Activated naive CD4-positive, alpha-beta T cell treated with anti-CD3 and anti-CD28 coated beads, Interleukin-2, amount 50 U/mL, for 72 hours (primary cell): Measurements from ENCODE around the gene U2AF2. TPM values are rescaled to one million over a fixed set of nuclear protein-coding genes. Genes with fewer than 3 reads are reported as not detected.

Experiments
- ATAC-seq, 2 donors: fragments of 150-1000 bp; cut with Tn5 transposase; 2 replicates each; pipeline ENCODE4 v1.10.0; 2021; ENCODE audit warnings: mild to moderate bottlenecking in 2 of 2, moderate library complexity in 2 of 2
- DNase-seq, 2 donors: peaks; one replicate each; pipeline ENCODE4 v3.0.0; 2021 to 2022; ENCODE audit warnings: low spot score in 2 of 2
- H3K27ac Mint-ChIP-seq, 2 donors: one replicate each; pipeline ENCODE4 v1.8.0; 2022; ENCODE audit warnings: mild to moderate bottlenecking in 2 of 2, mixed read lengths in 2 of 2
- H3K36me3 Mint-ChIP-seq, 2 donors: one replicate each; pipeline ENCODE4 v1.8.0; 2022; ENCODE audit warnings: mixed read lengths in 2 of 2
- H3K9me3 Mint-ChIP-seq, 2 donors: one replicate each; pipeline ENCODE4 v1.8.0; 2022; ENCODE audit warnings: mixed read lengths in 2 of 2
- total RNA-seq, 2 donors: library from RNA; stranded (reverse); gene quantifications; one replicate each; pipeline ENCODE4 v1.2.3, GENCODE V29; 2022

The U2AF2 gene
- total RNA-seq, 2 donors from 2014 or later, result 270 to 312 TPM

DNA sequence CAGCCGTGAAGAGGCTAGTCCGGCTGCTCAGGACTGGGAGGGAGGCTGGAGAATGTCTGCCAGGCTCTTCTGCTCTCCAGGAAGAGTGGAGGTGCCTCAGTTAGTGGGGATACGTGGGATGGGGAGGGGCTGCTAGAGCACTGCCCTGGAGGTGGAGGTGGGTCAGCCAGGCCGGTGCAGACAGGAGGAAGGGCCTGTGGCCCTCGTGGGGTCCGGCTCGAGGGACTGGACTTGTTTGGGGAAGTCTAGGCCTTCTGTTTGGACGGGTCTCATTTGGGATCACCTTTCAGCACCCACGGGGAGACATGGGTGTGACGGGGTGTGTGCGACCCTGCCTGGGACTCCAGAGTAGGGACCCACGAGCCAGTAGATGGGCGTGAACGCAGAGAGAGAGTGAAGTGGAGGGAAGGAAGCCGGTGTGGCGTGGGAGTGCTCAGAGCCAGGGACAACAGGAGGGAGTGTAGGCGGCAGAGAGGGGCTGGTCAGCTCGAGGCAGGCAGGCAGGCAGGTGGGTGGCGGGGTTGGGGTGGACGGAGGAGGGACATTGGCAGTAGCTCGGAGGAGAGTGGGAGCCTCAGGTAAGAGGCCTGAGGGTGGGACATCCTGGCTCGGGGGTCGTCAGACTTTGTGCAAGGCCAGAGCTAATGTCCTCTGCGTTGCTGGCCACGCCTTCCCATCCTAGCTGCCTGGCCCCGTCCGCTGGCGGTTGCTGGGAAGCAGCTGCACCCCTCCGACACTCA, 31.6 kb downstream of the U2AF2 start:
- ATAC-seq (no peak), DNase-seq (no peak)
- Mint-ChIP-seq H3K36me3 (no peaks in the 10 kb centered on the region), H3K9me3 (no peaks in the 10 kb centered on the region), H3K27ac (peak overlapping the region; percentile 44 to 59)

- no peaks in the 10 kb centered on the region for H3K36me3 Mint-ChIP-seq
- no peaks in the 10 kb centered on the region for H3K9me3 Mint-ChIP-seq
- peak overlapping the region; percentile 16 to 65 for H3K27ac Mint-ChIP-seq
- no peak for DNase-seq
- ATAC-seq, result no peak
Measured at GRCh38 chr19:55687281-55688201, 32.7 kb downstream of the U2AF2 start.

- ATAC-seq, result no peak
- no peaks in the 10 kb centered on the region for H3K9me3 Mint-ChIP-seq
- H3K27ac Mint-ChIP-seq, result no peak overlapping the region
Measured at GRCh38 chr19:55688422-55689218, 33.8 kb downstream of the U2AF2 start.

DNA sequence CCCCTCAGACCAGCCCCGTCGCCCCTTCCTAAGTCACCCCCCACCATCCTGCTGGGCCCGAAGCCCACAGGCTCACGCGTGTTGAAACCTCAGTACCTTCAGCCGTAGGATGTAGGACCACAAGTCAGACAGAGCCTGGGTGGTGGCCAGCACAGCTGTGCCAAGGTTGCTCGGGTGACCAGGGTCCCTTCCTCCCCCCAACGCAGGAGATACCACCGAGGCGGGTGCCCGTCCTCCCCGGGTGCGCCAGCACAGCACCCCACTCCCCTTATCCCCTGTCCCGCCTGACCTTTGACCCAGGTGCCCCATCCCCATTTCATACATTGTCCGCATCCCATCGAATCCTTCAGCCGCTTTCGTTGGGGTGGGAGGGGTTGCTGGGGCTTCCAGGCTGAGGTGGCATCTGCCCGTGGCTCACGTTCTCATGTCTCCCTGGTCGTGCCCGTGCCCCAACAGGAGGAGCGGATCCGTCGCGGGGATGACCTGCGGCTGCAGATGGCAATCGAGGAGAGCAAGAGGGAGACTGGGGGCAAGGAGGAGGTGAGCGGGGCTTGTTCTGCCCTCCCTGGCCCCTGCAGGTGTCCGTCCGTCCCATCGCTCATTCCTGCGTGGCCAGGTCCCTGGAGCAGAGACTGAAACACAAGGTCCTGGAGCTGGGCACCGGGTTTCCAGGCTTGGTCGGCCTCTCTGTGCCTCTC, 34.7 kb downstream of the U2AF2 start:
- H3K27ac Mint-ChIP-seq, result no peak overlapping the region
- ATAC-seq, result no peak
- no peaks in the 10 kb centered on the region for H3K9me3 Mint-ChIP-seq
- DNase-seq, result no peak
- H3K36me3 Mint-ChIP-seq, result no peaks in the 10 kb centered on the region

More at GRCh38 chr19:55688422-55689218, 33.8 kb downstream of the U2AF2 start:
- H3K36me3 Mint-ChIP-seq, result no peaks in the 10 kb centered on the region
- DNase-seq, result no peak

DNA sequence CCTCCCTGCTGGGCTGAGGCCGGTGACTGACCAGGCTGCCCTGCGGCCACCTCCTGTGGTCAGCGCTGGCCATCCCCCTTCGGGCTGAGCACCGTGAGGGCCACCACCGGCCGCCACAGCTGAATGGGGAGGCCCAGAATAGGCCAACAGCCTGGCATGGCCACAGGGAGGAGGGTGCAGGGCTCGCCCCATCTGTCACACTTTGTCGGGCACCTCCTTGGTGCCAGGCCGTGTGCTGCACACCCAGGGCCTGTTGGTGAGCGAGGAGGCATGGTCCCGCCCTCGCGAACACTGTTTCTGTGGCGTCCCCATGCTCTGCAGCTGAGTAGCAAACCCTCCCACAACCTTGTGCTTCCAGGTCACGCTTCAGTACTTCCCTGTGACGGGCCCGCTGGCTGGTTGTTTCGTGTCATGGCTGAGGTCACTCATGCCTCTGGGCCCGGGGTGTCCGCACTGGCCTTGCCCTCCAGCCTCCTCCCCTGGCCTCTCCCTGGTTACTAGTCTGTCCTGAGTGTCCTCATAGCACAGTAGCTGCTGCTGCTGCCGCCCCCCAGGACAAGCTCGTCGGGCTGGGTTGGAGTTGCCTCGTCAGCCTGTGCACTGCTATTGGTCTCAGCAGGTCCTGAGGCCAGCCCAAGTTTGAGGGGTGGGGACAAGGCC, 35.4 kb downstream of the U2AF2 start:
- ATAC-seq (no peak), DNase-seq (no peak)
- no peaks in the 10 kb centered on the region for H3K36me3 Mint-ChIP-seq
- no peaks in the 10 kb centered on the region for H3K9me3 Mint-ChIP-seq
- no peak overlapping the region for H3K27ac Mint-ChIP-seq

DNA sequence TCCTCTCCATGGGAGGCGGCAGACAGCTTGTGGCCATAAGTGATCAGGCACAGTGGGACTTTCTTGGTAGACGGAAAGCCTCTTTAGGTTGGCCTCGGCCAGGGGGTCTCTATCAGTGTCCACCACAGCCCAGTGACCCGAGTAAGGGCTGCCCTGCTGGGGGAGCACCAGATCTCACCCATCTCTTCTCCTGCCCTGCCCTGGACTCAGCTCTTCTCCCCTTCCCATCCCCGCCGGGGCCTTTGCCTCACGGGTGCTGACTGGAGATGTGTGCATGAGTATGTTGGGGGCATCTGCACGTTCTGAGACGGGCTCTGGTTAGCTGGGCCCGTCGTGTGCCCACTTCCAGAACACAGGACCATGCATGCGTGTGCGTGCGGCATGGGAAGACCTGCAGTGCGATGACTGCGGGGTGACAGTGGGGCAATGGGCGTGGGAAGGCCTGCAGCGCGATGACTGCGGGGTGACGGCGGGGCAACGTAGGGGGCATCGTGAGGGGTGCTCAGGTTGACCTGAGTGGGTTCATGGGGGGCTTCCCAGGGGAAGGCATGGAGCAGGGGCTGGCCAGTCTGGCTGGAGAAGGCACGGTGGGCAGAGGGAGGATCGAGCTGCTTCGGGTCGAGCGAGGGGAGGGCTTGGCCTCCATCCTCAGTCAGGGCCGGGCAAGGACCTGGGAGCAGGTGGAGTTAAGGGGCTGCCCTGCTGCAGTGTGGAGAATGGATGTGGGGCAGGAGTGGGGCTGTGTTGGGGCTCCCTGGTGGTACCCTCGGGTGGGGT, 36.1 kb downstream of the U2AF2 start:
- no peaks in the 10 kb centered on the region for H3K36me3 Mint-ChIP-seq
- H3K27ac Mint-ChIP-seq, result no peak overlapping the region
- no peaks in the 10 kb centered on the region for H3K9me3 Mint-ChIP-seq
- DNase-seq (peak in 1 of 2 donors; percentile 44), ATAC-seq (no peak)

GRCh38 chr19:55691561-55692481, 37.0 kb downstream of the U2AF2 start:
- Mint-ChIP-seq H3K27ac (no peak overlapping the region), H3K36me3 (no peaks in the 10 kb centered on the region), H3K9me3 (no peaks in the 10 kb centered on the region)
- ATAC-seq, result no peak
- DNase-seq, result peak in 1 of 2 donors; percentile 28

GRCh38 chr19:55692681-55693081, 37.8 kb downstream of the U2AF2 start:
- Mint-ChIP-seq H3K36me3 (no peaks in the 10 kb centered on the region), H3K27ac (no peak overlapping the region), H3K9me3 (no peaks in the 10 kb centered on the region)
- ATAC-seq (no peak), DNase-seq (no peak)

- Mint-ChIP-seq H3K27ac (peak overlapping the region in 1 of 2 donors; percentile 37), H3K9me3 (no peaks in the 10 kb centered on the region), H3K36me3 (no peaks in the 10 kb centered on the region)
- ATAC-seq, result no peak
- DNase-seq, result no peak
Measured at GRCh38 chr19:55693336-55693974, 38.6 kb downstream of the U2AF2 start.

GRCh38 chr19:55694241-55694655, 39.4 kb downstream of the U2AF2 start:
- no peaks in the 10 kb centered on the region for H3K9me3 Mint-ChIP-seq
- H3K27ac Mint-ChIP-seq, result no peak overlapping the region
- ATAC-seq (no peak), DNase-seq (no peak)
- no peaks in the 10 kb centered on the region for H3K36me3 Mint-ChIP-seq

DNA sequence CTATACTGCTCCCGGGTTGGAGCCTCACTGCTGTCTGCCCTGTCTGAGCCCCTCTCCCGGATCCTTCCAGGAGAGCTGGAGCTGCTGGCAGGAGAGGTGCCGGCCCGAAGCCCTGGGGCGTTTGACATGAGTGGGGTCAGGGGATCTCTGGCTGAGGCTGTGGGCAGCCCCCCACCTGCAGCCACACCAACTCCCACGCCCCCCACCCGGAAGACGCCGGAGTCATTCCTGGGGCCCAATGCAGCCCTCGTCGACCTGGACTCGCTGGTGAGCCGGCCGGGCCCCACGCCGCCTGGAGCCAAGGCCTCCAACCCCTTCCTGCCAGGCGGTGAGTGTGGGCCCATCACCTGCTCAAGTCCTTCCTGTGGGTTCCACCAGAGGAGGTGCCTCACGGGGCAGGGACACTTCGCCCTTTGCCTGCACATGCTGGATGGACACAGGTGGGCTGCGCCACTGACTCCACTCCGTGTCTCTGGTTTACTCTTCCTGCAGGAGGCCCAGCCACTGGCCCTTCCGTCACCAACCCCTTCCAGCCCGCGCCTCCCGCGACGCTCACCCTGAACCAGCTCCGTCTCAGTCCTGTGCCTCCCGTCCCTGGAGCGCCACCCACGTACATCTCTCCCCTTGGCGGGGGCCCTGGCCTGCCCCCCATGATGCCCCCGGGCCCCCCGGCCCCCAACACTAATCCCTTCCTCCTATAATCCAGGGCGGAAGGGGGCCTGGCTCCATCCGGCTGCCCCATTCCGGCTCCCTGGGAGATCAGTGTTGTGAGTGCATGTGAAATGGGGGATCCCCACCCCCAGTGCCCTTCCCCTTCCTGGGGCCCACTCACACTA, 40.0 kb downstream of the U2AF2 start:
- ATAC-seq (no peak), DNase-seq (peak in 1 of 2 donors; percentile 52)
- Mint-ChIP-seq H3K27ac (no peak overlapping the region), H3K9me3 (no peaks in the 10 kb centered on the region), H3K36me3 (no peaks in the 10 kb centered on the region)

- ATAC-seq (no peak), DNase-seq (peak in 1 of 2 donors; percentile 4)
- Mint-ChIP-seq H3K9me3 (no peaks in the 10 kb centered on the region), H3K27ac (peak overlapping the region in 1 of 2 donors; percentile 49), H3K36me3 (peaks cover 0 to 5% of the 10 kb centered on the region in 2 donors)
Measured at GRCh38 chr19:55695511-55696290, 40.9 kb downstream of the U2AF2 start.
